Neuronal stem cell (in vitro differentiated cells): Measurements from ENCODE around the gene ADGRV1.

Experiments used
- DNase-seq: peaks from one replicate; pipeline ENCODE4 v3.0.0-alpha.2; 2013; ENCODE audit warnings: low spot score
- H2AFZ ChIP-seq: one replicate; pipeline ENCODE4 v1.6.1; 2013; ENCODE audit warnings: mild to moderate bottlenecking, low read length, inconsistent platforms
- H2AK5ac ChIP-seq: 2 replicates; pipeline ENCODE4 v1.6.1; 2013; ENCODE audit warnings: low read depth, mild to moderate bottlenecking, inconsistent platforms, low read length, moderate library complexity, mixed read lengths
- H2BK120ac ChIP-seq: 2 replicates; pipeline ENCODE4 v1.6.1; 2013; ENCODE audit warnings: low read depth, mild to moderate bottlenecking, inconsistent platforms, low read length, moderate library complexity, mixed read lengths
- H2BK12ac ChIP-seq: one replicate; pipeline ENCODE4 v1.6.1; 2013; ENCODE audit warnings: low read length, inconsistent platforms
- H2BK15ac ChIP-seq: 2 replicates; pipeline ENCODE4 v1.6.1; 2013; ENCODE audit warnings: mild to moderate bottlenecking, low read length, inconsistent platforms, mixed read lengths
- H2BK5ac ChIP-seq: one replicate; pipeline ENCODE4 v1.6.1; 2013; ENCODE audit warnings: inconsistent platforms, mild to moderate bottlenecking, low read length, moderate library complexity
- H3K14ac ChIP-seq: one replicate; pipeline ENCODE4 v1.6.1; 2013; ENCODE audit warnings: low read length, inconsistent platforms
- H3K18ac ChIP-seq: 2 replicates; pipeline ENCODE4 v1.6.1; 2013; ENCODE audit warnings: low read length, inconsistent platforms
- H3K23ac ChIP-seq: 2 replicates; pipeline ENCODE4 v1.6.1; 2013; ENCODE audit warnings: low read depth, mild to moderate bottlenecking, mixed read lengths, low read length, inconsistent platforms; ENCODE audit not compliant: poor library complexity
- H3K27ac ChIP-seq: replicated peaks from 3 replicates; pipeline ENCODE4 v1.5.1; 2013; ENCODE audit warnings: low read length, inconsistent platforms
- H3K27me3 ChIP-seq, 3 experiments: 2 replicates each; pipeline ENCODE4 v1.6.1; 2013; ENCODE audit warnings: low read length in 3 of 3, mild to moderate bottlenecking in 2 of 3, inconsistent platforms in 1 of 3, low read depth in 1 of 3, mixed read lengths in 1 of 3, moderate library complexity in 1 of 3; ENCODE audit not compliant: control insufficient read depth in 3 of 3, insufficient read depth in 3 of 3
- H3K36me3 ChIP-seq, 2 donors: replicated peaks in 1 of 2; 2 replicates each; pipeline ENCODE4 v1.6.1; 2013; ENCODE audit warnings: low read length in 2 of 2; ENCODE audit not compliant: control insufficient read depth in 2 of 2, insufficient read depth in 2 of 2
- H3K4ac ChIP-seq: 2 replicates; pipeline ENCODE4 v1.6.1; 2013; ENCODE audit warnings: inconsistent platforms, mild to moderate bottlenecking, low read length, moderate library complexity
- H3K4me1 ChIP-seq, 2 donors: 1 replicate in 1 of 2; 2 replicates in 1 of 2; pipeline ENCODE4 v1.6.1; 2013; ENCODE audit warnings: low read length in 2 of 2, low read depth in 1 of 2; ENCODE audit not compliant: control insufficient read depth in 2 of 2, insufficient read depth in 1 of 2
- H3K4me2 ChIP-seq: one replicate; pipeline ENCODE4 v1.6.1; 2013; ENCODE audit warnings: mild to moderate bottlenecking, low read length, inconsistent platforms; ENCODE audit not compliant: insufficient read depth, poor library complexity, severe bottlenecking
- H3K4me3 ChIP-seq, 2 donors: 2 replicates each; pipeline ENCODE4 v1.5.1; 2013; ENCODE audit warnings: low read length in 2 of 2, mild to moderate bottlenecking in 2 of 2, inconsistent platforms in 1 of 2, moderate library complexity in 1 of 2
- H3K79me1 ChIP-seq: one replicate; pipeline ENCODE4 v1.6.1; 2013; ENCODE audit warnings: low read depth, mild to moderate bottlenecking, inconsistent platforms, low read length, moderate library complexity
- H3K9ac ChIP-seq: one replicate; pipeline ENCODE4 v1.6.1; 2013; ENCODE audit warnings: mild to moderate bottlenecking, low read depth, low read length, inconsistent platforms; ENCODE audit not compliant: poor library complexity
- H3K9me3 ChIP-seq, 2 donors: replicated peaks in 1 of 2; 2 replicates each; pipeline versions ENCODE3 to v1.6.1; 2013; ENCODE audit warnings: low read length in 2 of 2, mild to moderate bottlenecking in 2 of 2, inconsistent platforms in 1 of 2, low read depth in 1 of 2, mixed read lengths in 1 of 2, moderate library complexity in 1 of 2; ENCODE audit not compliant: control insufficient read depth in 2 of 2, insufficient read depth in 1 of 2
- H4K8ac ChIP-seq: one replicate; pipeline ENCODE4 v1.6.1; 2013; ENCODE audit warnings: low read depth, mild to moderate bottlenecking, inconsistent platforms, low read length, moderate library complexity
- H4K91ac ChIP-seq: one replicate; pipeline ENCODE4 v1.6.1; 2013; ENCODE audit warnings: low read length, low read depth, mild to moderate bottlenecking, inconsistent platforms; ENCODE audit not compliant: poor library complexity
- WGBS, 2 donors: extraction: QIAGEN DNeasy Blood & Tissue Kit; methylation state at CpG; one replicate each; pipeline ENCODE4 v1.1.7; 2013; ENCODE audit warnings: missing lambda C conversion rate in 2 of 2, mixed read lengths in 1 of 2; ENCODE audit not compliant: insufficient read length in 2 of 2, insufficient replicate concordance in 1 of 2; ENCODE audit errors: extremely low coverage in 2 of 2; 5-methylcytosine and 5-hydroxymethylcytosine counted together

The ADGRV1 gene

DNA sequence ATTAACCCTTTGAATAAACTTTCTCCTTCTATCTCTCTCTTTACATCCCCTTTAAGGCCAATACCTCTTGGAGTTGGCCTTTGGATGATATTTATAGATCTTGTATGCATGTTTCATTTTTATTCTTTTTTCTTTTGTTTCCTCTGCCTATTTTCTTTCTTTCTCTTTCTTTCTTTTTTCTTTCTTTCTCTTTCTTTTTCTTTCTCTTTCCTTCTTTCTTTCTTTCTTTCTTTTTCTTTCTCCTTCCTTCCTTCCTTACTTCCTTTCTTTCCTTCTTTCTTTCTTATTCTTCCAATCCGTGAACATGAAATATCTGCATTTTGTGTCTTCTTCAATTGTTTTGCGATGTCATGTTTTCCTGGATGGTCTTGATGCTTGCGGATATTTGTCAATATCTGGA is 276.1 kb downstream of the ADGRV1 start:
- peaks cover 0 to 18% of the 10 kb centered on the region in 2 donors for H3K9me3 ChIP-seq
- no peak overlapping the region for H2AFZ ChIP-seq
- no peak overlapping the region for H3K18ac ChIP-seq
- 80% methylated on average over 1 of the region's 3 CpGs; no CpG with 5 or more reads in 1 of the 2 donors for WGBS, 2 donors
- no peak overlapping the region for H3K4me3 ChIP-seq
- no peak overlapping the region for H3K9ac ChIP-seq
- H3K27ac ChIP-seq: no peak overlapping the region
- peaks cover 0 to 45% of the 10 kb centered on the region in 2 donors for H3K36me3 ChIP-seq
- H2BK120ac ChIP-seq: no peak overlapping the region
- no peaks in the 10 kb centered on the region for H3K4me1 ChIP-seq
- H2BK12ac ChIP-seq: no peak overlapping the region
- DNase-seq: no peak
- H3K4me2 ChIP-seq: no peak overlapping the region
- no peak overlapping the region for H4K91ac ChIP-seq
- no peak overlapping the region for H3K23ac ChIP-seq
- no peak overlapping the region for H3K4ac ChIP-seq
- no peak overlapping the region for H4K8ac ChIP-seq
- H3K14ac ChIP-seq: no peak overlapping the region
- H2BK15ac ChIP-seq: no peak overlapping the region
- H2BK5ac ChIP-seq: no peak overlapping the region
- no peaks in the 10 kb centered on the region for H3K27me3 ChIP-seq
- H3K79me1 ChIP-seq: no peaks in the 10 kb centered on the region
- no peak overlapping the region for H2AK5ac ChIP-seq

DNA sequence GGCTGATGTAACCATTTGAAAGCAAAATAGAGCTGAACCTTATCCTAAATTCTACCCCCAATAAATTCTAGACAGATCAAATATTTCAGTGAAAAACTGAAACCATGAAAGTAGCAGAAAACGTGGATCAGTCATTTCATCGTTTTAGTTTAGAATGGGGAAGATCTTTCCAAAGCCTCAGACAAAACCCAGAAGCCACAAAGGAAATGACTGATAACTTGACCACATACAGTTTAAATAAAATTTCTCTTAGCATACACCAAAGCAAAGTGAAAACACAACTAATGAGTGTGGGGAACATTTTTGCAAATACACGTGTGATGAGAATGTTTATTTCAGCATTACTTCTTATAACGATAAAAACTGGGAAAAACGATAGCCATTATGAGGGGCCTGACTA is 284.8 kb downstream of the ADGRV1 start:
- no peak overlapping the region for H3K4ac ChIP-seq
- WGBS, 2 donors: no CpG with 5 or more reads among the region's 5 CpGs
- H2AFZ ChIP-seq: no peak overlapping the region
- no peak overlapping the region for H3K14ac ChIP-seq
- no peak overlapping the region for H3K4me3 ChIP-seq
- no peak overlapping the region for H2AK5ac ChIP-seq
- no peak overlapping the region for H4K8ac ChIP-seq
- H3K9me3 ChIP-seq: no peaks in the 10 kb centered on the region
- H3K18ac ChIP-seq: no peak overlapping the region
- no peak overlapping the region for H2BK12ac ChIP-seq
- H3K36me3 ChIP-seq: peaks cover 0 to 18% of the 10 kb centered on the region in 2 donors
- no peaks in the 10 kb centered on the region for H3K4me1 ChIP-seq
- no peaks in the 10 kb centered on the region for H3K79me1 ChIP-seq
- no peak overlapping the region for H4K91ac ChIP-seq
- no peak overlapping the region for H3K4me2 ChIP-seq
- H3K9ac ChIP-seq: no peak overlapping the region
- H3K27ac ChIP-seq: no peak overlapping the region
- H3K27me3 ChIP-seq: no peaks in the 10 kb centered on the region
- H2BK15ac ChIP-seq: no peak overlapping the region
- no peak overlapping the region for H2BK5ac ChIP-seq
- H2BK120ac ChIP-seq: no peak overlapping the region
- no peak overlapping the region for H3K23ac ChIP-seq
- no peak for DNase-seq

DNA sequence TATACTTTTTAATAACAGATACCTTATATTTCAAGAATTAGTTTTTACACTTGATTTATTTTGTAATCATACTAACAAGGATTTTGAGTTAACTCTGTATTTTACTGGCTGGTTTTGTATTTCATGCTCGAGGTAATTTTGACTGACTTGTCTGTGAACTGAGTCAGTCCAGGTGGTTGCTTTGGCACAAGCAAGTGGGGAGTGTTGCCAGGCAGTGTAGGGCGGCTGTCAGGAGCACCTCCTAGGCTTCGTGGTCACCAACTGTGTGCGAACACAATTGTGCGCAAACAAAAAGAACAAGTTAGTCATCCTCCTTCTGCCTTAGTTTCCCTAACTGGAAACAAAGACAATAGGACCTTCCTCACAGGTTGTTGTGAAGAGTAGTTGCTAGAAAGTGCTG is 286.3 kb downstream of the ADGRV1 start:
- no peak overlapping the region for H4K91ac ChIP-seq
- no peaks in the 10 kb centered on the region for H3K27me3 ChIP-seq
- no peak overlapping the region for H2BK15ac ChIP-seq
- peaks cover 0 to 22% of the 10 kb centered on the region in 2 donors for H3K36me3 ChIP-seq
- no peak overlapping the region for H3K23ac ChIP-seq
- no peak overlapping the region for H3K4me3 ChIP-seq
- no peak overlapping the region for H3K27ac ChIP-seq
- no peak for DNase-seq
- H3K9me3 ChIP-seq: no peaks in the 10 kb centered on the region
- no peak overlapping the region for H3K14ac ChIP-seq
- H2BK120ac ChIP-seq: no peak overlapping the region
- H3K9ac ChIP-seq: no peak overlapping the region
- WGBS, 2 donors: no CpG with 5 or more reads among the region's 5 CpGs
- no peaks in the 10 kb centered on the region for H3K79me1 ChIP-seq
- H2BK5ac ChIP-seq: no peak overlapping the region
- H2BK12ac ChIP-seq: no peak overlapping the region
- no peak overlapping the region for H2AK5ac ChIP-seq
- H3K4ac ChIP-seq: no peak overlapping the region
- no peak overlapping the region for H4K8ac ChIP-seq
- H2AFZ ChIP-seq: no peak overlapping the region
- no peak overlapping the region for H3K4me2 ChIP-seq
- no peaks in the 10 kb centered on the region for H3K4me1 ChIP-seq
- no peak overlapping the region for H3K18ac ChIP-seq

DNA sequence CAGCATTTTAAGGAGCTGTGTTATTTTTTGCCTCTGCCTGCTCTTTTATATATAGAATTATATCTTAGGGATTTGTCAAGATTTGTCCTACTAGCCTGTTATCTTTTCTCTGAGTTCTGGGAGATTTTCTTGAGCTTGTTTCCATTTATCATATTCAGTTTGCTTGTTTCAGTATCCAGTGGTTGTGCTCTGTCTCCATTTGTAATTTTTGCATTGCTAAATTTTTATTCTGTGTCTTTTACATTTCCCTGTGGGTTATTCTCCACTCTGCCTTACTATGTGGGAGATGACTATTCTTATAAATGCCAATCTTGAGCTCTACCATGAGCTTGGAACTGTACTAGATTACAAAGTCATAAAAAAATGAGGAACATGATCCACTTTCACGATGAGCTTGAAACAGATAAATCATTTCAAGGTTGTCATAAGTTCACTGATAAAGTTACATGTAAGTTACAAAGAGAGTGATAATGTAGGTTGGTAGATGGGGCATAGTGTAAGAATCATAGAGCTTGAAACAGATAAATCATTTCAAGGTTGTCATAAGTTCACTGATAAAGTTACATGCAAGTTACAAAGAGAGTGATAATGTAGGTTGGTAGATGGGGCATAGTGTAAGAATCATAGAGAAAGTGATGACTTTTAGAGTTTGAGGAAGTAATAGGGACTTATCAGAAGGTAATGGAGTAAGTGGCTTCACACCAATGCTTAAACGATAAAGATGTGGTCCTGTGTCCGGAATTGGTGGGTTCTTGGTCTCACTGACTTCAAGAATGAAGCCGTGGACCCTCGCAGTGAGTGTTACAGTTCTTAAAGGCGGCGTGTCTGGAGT is 287.3 kb downstream of the ADGRV1 start:
- DNase-seq: no peak
- Histone ChIP-seq H3K4me1 (peaks cover 0 to 4% of the 10 kb centered on the region in 2 donors), H3K27me3 (no peaks in the 10 kb centered on the region), H3K23ac (no peak overlapping the region), H3K9ac (no peak overlapping the region), H2BK12ac (no peak overlapping the region), H4K8ac (no peak overlapping the region), H2BK120ac (no peak overlapping the region), H4K91ac (no peak overlapping the region), H3K14ac (no peak overlapping the region), H3K18ac (no peak overlapping the region), H2BK15ac (no peak overlapping the region), H3K4me3 (no peak overlapping the region), H3K36me3 (peaks cover 0 to 17% of the 10 kb centered on the region in 2 donors), H3K27ac (no peak overlapping the region), H3K4me2 (no peak overlapping the region), H2BK5ac (no peak overlapping the region), H2AK5ac (no peak overlapping the region), H3K79me1 (no peaks in the 10 kb centered on the region), H2AFZ (no peak overlapping the region), H3K9me3 (no peaks in the 10 kb centered on the region), H3K4ac (no peak overlapping the region)
- WGBS, 2 donors: no CpG with 5 or more reads among the region's 7 CpGs
